NOMO-1 treated with DMSO at 0.1 percent for 48 hours (cell line): Measurements from ENCODE around the gene ZFYVE27.

Experiments used
- DNase-seq: peaks from one replicate; lab custom pipeline; 2025; ENCODE audit not compliant: unreplicated experiment; lab: John Stamatoyannopoulos, UW

The ZFYVE27 gene

DNA sequence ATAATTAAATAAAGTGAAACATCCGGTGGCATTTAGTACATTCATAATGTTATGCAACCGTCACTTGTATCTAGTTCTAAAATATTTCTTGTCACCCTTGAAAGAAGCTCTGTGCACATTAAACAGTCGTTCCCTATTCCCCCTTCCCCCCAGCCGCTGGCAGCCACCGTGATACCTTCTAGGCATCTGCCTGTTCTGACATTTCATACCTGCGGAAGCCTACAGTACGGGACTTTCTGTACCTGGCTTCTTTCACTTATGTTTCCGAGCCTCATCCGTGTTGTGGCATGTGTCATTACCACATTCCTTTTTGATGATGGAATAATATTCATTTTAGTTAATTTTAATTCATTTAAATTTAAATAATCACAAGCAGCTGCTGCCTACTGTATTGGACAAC lies 48.8 kb downstream of the ZFYVE27 start:
- no peak for DNase-seq

DNA sequence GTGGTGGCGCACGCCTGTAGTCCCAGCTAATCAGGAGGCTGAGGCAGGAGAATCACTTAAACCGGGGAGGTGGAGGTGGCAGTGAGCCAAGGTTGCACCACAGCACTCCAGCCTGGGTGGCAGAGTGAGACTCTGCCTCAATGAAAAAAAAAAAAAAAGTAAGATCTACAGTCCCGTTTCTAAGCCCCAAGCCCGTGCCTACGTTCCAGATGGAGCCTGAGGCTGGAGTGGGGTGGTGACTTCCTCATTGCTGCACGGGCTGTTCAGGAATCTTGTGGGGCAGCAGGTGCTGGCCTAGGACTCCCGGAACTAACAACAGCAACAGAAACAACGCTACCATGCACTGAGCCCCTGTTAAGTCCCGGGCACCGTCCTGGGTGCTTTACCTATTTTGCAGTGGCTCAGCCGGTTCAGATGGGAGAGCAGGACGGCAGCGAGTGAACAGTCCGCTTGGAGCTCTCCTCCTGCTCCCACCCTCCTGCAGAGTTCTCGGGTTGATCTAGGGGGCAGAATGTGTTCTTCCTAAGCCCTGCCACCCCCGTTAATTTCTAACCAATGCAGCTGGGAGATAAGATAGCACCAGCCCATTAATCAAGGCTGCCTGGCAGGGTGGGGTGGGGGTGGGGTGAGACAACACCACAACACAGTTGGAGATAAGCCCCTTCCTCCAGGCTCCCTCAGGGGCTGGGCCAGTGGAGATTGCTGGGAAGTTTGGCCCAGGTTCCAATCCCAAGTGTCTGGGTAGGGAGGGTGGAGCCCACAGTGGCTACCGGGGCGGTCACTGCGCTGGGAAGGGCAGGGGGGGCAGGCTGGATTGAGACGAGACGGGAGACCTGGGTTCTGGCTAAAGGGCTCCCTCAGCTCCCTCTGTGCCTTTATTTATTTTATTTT lies 51.9 kb downstream of the ZFYVE27 start:
- no peak for DNase-seq

GRCh38 chr10:97789770-97790397 lies 53.0 kb downstream of the ZFYVE27 start:
- no peak for DNase-seq

DNA sequence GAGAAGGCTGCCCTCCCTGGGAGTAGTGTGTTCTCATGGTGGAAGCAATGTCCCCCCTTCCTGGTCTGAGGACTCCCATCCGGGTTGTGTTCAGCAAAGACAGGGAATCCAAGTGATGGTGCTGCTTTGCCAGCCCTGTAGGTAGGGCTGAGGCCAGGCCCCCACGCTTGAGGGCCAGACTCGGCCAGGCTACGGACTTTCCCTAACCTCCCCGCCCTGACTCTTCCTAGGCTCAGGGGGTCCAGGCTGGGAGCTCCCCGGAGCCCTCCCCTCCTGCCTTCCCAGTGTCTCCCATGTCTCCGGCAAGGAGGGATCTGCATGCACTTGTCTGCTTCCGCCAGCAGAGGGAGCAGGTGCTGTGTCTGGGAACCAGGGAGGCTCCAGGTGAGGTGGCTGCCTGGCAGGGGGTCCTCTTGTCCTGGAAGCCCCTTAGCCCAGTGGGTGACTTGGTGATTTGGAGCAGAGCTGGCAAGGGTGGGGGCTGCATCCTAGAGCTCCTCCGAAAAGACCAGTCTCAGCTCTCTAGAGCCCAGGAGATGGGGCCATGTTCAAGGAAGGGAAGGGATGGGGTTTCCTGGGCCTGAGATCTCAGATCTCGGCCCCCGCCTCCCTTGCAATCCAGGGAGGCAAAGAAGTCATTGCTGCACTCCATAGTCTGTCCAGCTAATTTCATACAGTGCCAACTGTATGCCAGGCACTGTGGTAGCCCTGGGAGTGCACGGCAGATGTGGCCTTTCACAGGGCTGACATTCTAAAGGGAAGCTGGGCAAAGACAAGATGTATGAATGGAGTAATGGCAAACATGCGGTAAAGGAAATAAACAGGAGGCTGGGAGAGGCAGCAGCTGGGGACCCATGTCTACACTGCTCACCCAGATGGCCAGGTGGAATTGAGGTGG lies 55.1 kb downstream of the ZFYVE27 start:
- peak; percentile 3 for DNase-seq

- DNase-seq, result no peak
Observed at GRCh38 chr10:97795886-97796285, 59.0 kb downstream of the ZFYVE27 start.

DNA sequence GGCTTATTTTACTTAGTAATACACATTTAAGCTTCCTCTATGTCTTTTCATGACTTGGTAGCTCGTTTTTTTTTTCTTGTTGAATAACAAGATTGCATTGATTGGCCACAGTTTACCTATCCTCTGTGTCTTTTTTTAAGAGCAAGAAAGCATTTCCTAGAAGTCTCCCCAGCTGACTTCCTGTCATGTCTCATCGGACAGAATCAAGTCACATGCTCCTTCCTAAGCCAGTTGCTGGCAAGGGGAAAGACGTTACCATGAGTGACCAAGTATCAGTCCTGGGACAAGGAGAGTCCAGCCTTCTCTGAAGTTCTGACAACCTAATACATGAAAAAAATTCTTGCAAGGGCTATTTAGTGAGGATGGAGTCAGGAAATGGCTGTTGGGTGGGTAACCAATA lies 59.7 kb downstream of the ZFYVE27 start:
- DNase-seq, result peak; percentile 12

- DNase-seq, result no peak
Observed at GRCh38 chr10:97798958-97799610, 62.2 kb downstream of the ZFYVE27 start.

DNA sequence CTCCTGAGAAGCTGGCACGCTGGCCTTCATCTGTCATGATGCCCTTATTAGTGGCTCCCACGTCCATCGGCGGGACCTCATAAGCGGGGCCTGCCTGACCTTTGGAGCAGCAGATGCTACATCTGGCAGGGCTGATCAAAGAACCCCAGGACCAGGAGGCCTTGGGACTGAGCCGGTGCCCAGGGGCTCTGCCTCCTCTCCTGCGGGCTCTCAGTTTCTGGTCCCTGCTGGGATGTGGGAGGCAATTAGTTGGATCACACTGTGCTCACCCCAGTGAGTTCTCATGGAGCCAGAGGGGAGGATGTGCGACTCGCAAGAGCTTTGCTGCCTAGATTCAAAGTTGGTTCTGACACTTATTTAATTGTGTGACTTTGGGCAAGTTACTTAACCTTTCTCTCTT lies 63.5 kb downstream of the ZFYVE27 start:
- DNase-seq, result no peak

DNA sequence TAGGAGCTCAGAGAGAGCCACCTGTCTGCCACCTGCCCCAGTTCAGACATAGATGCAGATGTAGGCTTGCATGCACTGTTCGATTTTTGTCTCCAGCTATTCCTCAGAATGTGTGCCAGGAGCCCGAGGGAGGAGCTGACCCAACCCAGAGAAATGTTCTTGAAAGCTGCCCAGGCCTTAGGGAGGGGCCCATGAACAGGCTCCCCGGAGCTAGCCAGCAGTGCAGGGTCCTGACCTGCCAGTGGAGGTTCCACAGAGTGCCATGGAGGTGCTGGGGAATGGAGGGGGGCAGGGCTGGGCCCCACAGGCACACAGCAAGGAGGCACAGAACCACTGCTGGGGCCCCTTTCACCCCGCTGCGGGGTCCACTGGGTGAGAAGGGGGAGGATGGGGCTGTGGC lies 64.5 kb downstream of the ZFYVE27 start:
- no peak for DNase-seq

DNA sequence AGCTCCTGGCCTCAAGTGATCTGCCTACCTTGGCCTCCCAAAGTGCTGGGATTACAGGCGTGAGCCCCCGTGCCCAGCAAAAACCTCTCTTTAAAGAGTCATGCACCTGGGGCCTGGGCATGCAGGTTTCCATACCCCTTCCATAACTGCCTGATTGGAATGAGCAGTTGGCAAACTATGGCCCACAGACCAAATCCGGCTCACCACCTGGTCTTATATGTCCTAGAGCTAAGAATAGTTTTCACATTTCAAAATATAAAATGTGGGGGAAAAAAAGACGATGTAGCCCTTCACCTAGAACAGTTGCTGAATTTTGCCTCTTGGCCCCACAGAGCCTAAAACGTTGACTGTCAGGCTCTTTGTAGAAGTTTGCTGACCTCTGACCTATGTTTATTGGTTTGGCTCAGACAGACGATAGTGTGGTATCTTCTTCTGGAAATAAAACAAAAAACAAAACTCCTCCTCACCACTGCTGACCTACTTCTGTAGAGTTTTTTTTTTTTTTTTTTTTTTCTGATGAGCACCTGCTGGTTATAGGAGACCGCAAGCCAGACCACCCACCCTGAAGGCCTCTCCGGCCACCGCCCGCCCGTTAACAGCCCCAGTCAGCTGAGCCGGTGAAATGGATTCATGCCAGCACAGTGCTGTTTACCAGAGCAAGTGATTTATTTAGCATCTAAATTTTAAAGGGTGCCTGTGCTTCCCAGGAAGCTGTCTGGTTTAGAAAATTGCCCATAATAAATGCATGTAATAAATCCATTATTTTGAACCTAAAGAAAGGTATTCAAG lies 68.4 kb downstream of the ZFYVE27 start:
- no peak for DNase-seq

- no peak for DNase-seq
Observed at GRCh38 chr10:97805949-97806348, 69.0 kb downstream of the ZFYVE27 start.

- no peak for DNase-seq
Observed at GRCh38 chr10:97810446-97810845, 73.5 kb downstream of the ZFYVE27 start.
